Left colon (tissue), 2 donors: ENCODE results near the gene HPX. TPM values are rescaled to one million over a fixed set of nuclear protein-coding genes. Genes with fewer than 3 reads are reported as not detected.

Experiments
- ATAC-seq: fragments of 200-7000 bp; cut with Tn5 transposase; one replicate; pipeline ENCODE4 v1.9.1; 2020; ENCODE audit warnings: mild to moderate bottlenecking, moderate library complexity
- DNase-seq, 2 donors: peaks; one replicate each; pipeline ENCODE4 v3.0.0-alpha.2; 2020
- intact Hi-C, 2 donors: fragments of 100-400 bp; cut with DNase I in 1 of 2; cut with micrococcal nuclease in 1 of 2; formaldehyde crosslinking; loops; one replicate each; pipeline versions ENCODE4 v1.11.2 to v1.14.0; 2022; cut with DNase I, micrococcal nuclease
- total RNA-seq, 2 donors: library from RNA; stranded (reverse); fragmentation: NEBNext Ultra II Directional; extraction: Animal tissue kit (Norgen Biotek cat#: 25700); gene quantifications; one replicate each; pipeline ENCODE4 v1.2.1, GENCODE V29; 2021
- donor health status: DM: no; HTN: no; CAD: no.
- donor health status: DM: yes; HTN: yes; CAD: no.

HPX gene
- total RNA-seq, 2 donors from 2014 or later: 2.4 to 2.5 TPM

DNA sequence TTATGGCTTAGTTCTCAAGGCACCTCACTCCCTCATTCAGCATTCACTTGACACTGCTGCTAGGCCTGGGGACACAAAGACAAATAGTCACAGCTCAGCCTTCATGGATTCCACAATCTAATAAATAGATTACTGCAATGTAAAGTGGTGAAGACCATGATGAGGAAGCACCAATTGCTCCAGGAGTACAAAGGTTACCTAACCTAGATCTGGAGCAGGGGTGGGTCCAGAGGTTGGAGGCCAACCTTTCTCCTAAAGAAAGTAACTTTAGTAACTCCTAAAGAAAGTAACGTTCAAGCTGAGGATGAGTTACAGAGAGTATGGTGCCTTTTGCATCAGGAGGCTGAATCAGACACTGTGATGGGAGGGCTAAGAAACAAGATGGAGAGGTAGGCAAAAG is 28.8 kb upstream of the HPX start:
- DNase-seq: no peak
- ATAC-seq: peak; percentile 20
- intact Hi-C loops: no loop called here

DNA sequence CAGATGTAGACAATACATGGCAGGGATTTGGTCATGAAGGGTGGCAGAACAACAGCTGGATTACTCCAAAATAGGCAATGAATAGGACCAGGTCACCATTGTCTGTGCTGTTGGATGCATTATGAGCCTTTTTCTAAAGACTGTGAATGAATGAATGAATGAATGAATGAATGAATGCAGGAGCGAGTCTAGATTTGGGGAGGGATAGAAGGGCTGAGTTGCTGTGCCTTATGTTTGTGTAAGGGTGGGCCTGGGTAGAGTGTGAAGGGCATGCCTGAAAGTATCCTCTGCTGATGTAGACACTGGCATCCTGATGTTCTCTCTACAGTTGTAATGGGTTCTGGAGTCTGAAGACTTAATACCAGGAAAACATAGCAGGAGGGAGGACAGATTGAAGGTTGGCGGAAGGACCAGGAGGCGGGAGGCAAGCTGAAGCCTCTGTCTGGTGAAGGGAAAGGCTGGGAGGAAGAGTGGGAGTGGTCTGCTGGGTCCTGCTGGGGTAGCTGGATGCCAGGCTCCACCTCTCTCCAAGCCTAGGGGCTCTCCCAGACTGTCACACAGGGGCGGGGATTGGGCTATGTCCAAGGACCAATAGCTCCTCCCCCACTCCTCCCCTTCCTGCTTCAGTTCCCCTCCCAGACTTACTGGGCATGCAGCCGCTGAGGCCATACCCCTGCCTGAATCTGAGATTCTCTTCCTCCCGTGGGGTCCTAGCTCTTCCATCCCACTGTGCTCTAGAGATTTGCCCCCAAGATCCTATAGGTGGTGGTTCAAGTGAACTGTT is 28.1 kb upstream of the HPX start:
- DNase-seq (peak; percentile 79 to 84), ATAC-seq (peak; percentile 58)
- intact Hi-C loops: no loop called here

DNA sequence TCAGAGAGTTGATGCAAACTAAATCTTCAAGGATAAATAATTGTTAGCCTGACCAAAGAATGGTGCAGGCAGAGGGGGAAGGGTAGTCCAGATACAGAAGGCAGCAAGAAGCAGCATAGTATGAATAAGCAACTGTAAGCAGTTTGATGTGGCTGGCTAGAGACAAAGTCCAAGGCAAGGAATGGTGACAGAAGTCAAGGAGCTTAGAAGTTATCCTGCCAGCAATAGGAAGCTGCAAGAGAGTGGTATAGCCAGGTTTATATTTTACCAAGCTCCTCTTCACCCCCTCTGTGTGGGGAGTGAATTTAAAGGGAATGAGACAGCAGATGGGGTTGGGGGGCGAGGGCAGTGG is 18.3 kb upstream of the HPX start:
- ATAC-seq (peak; percentile 93), DNase-seq (no peak)
- intact Hi-C loops: no loop called here

DNA sequence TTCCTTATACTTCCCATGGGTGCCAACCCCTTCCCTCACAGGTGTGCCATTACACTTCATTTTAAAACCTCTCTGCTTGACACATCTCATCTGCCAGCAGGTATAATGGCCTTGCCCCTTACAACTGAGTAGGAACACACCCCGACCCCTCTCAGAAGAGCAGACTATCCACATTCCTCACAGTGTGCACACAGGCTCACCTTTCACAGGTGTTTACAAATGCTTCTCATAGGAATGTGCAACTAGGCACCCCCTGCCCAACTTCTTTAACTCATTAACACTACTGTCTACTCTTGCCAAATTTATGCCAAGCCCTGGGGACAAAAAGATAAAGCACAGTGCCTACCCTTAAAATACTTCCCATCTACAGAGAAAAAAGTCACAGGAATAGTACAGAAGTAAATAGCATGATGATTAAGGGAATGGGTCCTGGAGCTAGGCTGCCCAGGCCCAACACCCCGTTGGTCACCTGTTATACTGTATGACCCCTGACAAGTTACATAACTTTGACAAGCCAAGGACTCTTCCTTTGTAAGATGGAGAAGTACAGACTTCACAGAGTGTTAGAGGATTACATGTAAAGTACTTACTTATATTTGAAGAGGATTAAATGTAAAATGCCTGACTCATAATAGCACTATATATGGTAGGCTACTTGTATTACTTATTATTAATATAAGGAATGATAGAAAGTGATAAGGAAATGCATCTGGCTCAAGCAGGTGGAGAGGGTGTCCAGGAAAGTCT is 17.7 kb upstream of the HPX start:
- DNase-seq (no peak), ATAC-seq (no peak)
- intact Hi-C loops: no loop called here

DNA sequence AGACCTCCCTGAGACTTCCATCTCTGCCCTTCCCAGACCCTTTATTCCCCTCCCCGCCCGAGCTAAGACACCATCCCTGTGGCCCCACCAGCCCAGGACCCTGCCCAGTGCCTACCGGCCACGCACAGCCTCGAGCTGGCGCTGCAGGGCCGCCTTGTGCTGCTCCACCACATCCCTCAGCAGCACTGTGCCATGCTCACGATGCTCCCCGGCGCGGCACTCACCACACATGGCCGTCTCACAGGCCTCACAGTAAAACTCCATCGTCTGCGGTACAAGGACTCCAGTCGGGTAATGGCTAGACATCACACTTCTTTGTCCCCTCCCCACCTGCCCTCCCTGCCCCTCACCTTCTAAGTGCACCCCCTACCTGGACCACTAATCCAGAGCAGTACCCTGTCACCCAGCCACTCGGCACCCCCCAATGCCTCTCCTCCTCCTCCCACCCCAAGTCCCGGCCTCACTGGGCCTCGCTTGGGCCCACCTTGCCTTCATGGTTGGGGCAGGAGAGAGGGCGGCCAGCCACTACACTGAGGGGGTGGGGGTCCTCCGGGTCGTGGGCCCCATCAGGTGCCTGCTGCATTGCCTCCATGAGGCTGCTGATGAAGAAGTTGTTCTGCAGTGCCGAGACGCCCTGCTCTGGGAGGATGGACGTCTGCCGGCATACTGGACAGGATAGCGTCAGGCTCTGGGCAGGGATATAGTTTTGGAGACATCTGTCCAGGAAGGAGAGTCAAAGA is 17.0 kb upstream of the HPX start:
- ATAC-seq (no peak), DNase-seq (no peak)
- intact Hi-C loops: no loop called here

DNA sequence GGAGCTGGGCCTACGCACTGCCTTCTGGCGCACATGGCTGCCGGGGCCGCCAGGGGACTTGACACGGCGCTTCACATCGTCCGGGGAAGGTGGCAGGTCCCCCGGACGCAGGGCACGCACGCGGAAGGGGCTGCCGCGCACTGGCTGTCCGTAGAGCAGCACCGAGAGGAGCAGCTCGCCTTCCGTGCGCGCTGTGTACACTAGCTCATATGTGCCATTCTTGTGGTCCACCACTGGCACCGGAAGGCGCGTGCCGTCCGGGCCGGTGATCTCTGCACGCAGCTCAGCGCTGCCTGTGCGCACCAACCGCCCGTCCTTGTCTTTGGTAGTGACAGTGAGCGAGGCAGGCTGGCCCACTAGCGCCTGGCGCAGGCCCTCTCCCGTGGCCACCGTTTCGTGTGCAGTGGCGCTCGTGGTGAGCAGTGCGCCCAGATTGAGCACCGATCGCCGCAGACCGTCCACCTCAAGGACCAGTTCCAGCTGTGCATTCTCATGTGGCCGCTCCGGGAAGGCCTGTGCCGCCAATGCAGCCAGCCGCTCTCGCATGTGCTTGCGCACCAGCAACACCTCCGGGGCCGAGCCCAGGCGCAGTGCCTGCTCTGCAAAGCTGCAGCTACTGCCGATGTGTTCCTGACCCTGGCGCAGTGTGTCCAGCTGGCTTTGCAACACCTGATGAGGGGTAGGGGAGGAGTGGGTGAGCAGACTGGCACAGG is 15.7 kb upstream of the HPX start:
- intact Hi-C loops: no loop called here
- DNase-seq: no peak
- ATAC-seq: no peak

DNA sequence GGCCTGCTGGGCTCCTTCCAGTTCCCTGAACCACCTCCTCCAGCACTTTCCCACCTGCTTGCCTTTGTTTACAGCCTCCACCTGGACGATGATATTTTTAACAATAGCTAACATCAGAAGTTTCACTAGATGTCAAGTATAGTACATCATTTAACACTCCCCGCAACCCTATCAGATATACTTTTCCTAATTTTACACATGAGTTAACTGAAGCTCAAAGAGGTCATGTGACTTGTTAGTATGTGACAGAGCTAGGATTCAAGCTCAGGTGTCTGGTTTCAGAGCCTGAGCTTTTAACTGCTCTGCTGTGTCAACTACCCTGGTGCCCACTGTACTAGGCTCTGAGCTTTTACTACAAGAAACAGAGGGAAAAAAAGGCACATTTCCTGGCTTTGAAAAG is 14.3 kb upstream of the HPX start:
- ATAC-seq: no peak
- DNase-seq: no peak
- intact Hi-C loops: no loop called here

DNA sequence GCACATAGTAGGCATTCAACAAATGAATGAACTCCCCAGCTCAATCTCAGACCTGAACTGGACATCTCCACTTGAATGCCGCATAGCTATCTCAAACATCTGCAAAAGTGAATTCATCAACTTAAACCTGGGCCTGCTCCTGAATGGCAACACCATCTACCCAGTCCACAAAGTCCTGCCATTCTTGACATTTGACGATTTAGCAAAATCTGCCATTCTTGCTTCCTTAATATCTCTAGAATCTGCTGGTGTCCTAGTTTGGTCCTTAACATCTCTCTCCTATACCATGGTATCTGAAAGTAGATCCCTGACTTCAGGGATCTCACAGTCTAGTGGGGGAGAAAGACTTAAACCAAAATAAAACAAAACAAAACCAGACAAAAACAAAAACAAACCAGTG is 12.4 kb upstream of the HPX start:
- ATAC-seq: no peak

DNA sequence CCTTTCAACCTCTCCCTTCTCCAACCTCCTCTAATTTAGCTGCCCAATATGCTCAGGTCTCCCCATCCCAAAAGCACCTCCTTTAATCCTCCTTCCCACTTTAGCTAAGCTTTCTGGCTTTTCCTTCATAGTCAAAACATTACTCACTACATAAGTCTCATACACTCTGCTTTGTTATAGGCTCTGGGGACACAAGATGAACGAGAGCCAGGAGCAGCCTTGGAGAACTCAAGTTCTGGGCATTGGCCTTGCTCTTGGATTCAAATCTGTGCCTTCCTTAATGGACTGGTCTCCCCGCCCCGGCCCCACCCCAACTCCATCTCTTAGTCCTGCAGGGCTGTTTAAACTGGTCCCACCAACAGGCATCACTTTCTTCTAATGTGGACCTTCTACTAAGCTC is 11.4 kb upstream of the HPX start:
- no peak for DNase-seq
- intact Hi-C loops: no loop called here
- ATAC-seq: no peak

More for the DNA sequence above, 12.4 kb upstream of the HPX start:
- no peak for DNase-seq
- intact Hi-C loops: no loop called here

DNA sequence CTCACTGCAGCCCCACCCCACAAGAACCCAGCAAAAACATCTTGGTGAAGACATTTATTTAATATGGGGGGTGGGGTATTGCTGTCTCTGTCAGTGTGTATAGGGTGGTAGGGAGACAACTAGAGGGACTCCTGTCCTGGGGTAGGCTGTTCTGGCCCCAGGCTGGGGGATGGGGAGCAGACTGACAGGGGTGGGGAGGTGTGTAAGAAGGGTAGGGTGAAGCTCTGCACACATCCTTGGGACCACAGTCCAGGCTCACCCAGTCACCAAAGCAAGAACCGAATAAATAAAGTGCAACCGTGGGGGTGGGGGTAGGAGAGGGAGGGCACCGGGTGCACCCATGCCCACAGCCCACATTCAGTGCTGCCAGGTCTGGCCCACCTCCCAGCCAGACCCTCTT is 7.8 kb upstream of the HPX start:
- intact Hi-C loops: loop anchor here in 1 of 2 donors (10.0 kb wide), 1 partner anchor 64 kb away; no protein-coding TSS in a partner anchor
- no peak for ATAC-seq
- no peak for DNase-seq

DNA sequence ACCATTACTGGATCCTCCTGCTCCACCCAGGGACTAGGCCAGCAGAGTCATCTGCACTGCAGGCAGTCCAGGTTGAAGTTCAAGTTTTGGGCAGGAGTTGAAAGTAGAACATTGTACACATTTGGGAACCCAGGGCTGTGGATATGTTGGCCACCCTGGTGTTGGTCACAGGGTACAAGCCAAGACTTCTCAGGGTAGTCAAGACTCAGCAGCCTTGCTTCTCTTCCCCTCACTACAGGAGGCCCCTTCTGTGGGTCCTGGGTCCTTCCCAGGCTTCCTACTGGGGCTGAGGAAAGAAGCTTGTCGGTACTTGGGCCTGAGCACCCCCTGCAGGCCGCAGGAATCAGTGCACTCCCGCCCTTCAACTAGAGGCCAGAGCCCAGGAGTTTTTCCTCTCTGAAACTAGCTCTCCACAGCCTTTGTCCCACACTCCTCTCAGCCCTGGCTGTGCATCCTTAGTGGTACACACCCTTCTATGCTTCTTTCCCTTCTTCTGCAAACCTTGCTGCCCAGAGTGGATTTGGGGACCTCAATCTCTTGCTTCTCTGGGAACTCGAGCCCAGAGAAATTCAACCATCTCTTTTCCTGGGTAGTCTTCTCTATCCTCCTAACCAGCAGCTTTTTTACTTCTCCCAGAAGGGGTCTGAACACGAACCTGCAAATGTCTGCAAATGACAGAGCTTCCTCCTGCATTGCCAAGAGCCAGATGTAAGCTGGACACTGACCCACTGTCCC is 2.6 kb upstream of the HPX start:
- ATAC-seq (peak; percentile 82), DNase-seq (peak in 1 of 2 donors; percentile 61)
- intact Hi-C loops: loop anchor here (2.0 to 10.0 kb wide), 2 partner anchors 59 to 65 kb away; no protein-coding TSS in a partner anchor

DNA sequence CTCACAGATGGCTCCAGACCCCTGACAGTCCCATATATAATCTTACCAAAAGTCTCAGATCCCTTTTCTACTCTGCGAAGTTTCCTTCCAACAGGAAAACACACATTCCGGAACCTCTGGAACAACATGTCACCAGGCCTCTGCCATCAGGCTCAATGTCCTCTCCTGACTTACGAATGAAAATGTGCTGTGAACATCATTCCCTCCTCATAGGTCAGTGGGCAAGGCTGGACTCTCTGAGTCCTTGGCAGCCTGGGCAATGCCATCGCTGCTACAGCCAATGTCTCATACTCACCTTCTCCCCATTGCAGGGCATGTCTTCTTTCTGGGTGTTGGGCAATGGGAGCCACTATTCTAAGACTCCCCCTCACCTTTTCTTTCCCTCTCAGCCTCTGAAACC is 1.7 kb upstream of the HPX start:
- DNase-seq (no peak), ATAC-seq (no peak)
- intact Hi-C loops: loop anchor here (2.0 to 10.0 kb wide), 2 partner anchors 58 to 64 kb away; no protein-coding TSS in a partner anchor

DNA sequence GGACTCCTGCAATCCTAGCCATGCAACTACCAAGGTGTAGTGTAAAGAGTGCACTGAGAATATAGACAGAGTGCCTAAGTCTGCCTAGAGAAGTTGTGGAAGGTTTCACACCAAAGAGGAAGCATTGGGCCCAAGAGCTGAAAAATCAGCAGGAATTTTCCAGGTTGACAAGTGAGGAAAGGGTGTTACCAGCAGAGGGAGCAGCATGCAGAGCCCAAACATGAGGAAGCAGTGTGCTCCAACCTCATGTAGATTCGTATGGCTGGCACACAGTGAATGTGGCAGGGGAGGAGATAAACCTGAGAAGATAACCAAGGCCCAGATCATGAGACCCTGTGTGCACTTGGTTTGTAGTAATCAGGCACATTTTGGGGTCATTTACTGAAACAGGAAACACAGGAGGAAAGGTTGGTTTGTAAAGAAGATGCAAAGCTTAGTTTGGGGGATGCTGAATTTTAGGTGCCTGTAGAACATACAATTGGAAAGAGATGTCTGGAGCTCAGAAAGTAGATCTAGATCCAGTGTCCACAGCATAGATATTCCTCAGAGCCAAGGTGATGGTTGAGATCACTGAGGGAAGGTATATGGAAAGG is 1.7 kb downstream of the HPX start:
- DNase-seq: peak; percentile 47 to 65
- ATAC-seq: peak; percentile 82
- intact Hi-C loops: loop anchor here in 1 of 2 donors (10.0 kb wide), 1 partner anchor 66 kb away; no protein-coding TSS in a partner anchor

DNA sequence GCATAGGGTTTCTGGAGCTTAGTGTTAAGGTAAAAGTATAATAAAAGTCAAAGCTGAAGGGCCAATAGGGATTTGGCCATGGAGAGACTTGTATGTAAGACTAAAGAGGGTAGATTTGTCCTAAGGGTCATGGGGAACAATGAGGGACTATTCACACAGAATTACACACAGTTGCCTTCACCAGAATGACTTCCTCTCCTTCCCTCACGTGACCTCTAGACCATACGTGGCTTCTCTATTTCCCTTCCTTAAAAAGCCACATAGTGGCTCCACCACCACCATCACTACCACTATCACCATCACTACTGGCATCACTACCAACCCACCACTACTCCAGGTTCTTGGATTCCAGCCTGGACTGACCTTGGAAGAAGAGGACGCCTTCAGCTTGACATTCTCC is 2.8 kb downstream of the HPX start:
- DNase-seq (no peak), ATAC-seq (no peak)
- intact Hi-C loops: loop anchor here in 1 of 2 donors (10.0 kb wide), 1 partner anchor 67 kb away; no protein-coding TSS in a partner anchor

DNA sequence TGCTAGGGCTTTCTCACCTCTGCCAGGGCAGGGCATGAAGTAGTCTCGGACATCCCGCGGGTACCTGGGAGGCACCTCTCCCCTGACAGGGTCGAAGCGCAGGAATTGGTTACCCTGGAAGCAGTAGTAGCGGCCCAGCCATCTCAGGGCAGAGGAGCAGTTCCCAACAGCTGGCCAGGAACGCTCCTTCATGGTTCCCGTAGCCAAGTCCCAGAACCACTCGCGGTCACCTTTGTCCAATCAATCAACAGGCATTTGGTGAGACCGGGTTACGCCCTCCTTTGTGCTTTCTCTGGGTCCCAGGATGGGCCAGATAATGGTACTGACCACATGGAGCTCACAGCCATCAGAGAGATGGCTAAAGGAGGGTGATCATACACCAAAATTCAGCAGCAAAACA is 3.4 kb downstream of the HPX start:
- intact Hi-C loops: loop anchor here in 1 of 2 donors (10.0 kb wide), 1 partner anchor 67 kb away; no protein-coding TSS in a partner anchor

DNA sequence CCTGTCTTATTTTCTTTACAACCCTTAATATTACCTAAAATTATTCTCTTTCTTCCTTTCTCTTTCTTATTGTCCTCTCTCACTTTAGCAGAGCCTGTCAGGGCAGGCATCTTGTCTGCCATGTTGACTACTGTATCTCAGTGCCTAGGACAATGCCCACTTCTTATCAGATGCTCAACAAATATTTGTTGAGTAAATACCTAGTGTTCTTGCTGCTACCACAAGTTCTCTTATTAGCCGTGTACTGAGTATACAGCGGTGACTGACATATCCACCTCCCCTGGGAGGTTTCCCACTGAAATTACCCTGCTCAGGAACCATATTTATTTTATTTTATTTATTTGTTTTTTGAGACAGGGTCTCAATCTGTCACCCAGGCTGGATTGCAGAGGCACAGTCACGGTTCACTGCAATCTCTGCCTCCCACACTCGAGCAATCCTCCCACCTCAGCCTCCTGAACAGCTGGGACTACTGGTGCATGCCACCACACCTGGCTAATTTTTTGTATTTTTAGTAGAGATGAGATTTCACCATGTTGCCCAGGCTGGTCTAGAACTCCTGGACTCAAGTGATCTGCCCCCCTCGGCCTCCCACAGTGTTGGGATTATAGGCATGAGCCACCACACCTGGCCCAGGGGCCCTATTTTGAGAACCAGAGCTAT is 6.7 kb downstream of the HPX start:
- ATAC-seq (peak; percentile 73), DNase-seq (no peak)
- intact Hi-C loops: loop anchor here in 1 of 2 donors (10.0 kb wide), 1 partner anchor 71 kb away; no protein-coding TSS in a partner anchor

More for the DNA sequence above, 3.4 kb downstream of the HPX start:
- no peak for ATAC-seq
- no peak for DNase-seq

DNA sequence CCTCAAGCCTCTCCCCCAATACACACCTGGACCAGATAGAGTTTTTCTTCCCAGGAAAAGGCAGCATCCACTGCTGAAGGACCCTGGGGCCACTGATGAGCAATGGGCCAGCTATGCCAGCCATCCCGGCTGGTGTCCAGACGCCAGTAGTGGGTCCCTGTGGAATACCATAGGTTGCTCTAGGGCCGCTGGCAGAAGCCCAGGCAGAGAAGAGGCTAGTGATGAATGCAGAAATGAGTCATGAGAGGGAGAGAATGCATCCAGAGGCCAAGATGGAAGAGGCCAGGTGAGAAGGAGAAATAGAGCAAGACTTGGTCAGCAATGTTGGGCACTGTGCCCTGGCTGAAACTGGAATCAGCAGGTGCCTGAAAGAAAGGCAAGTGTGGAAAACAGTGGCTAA is 8.9 kb downstream of the HPX start:
- DNase-seq: no peak
- intact Hi-C loops: loop anchor here in 1 of 2 donors (10.0 kb wide), 1 partner anchor 73 kb away; no protein-coding TSS in a partner anchor
- no peak for ATAC-seq
